HCT116 (cell line): ENCODE measurements around the gene CPT1B. TPM values are rescaled to one million over a fixed set of nuclear protein-coding genes. Genes with fewer than 3 reads are reported as not detected.

Source experiments
- ATAC-seq: fragments of 200-7000 bp; cut with Tn5 transposase; 2 replicates; pipeline ENCODE4 v1.9.1; 2020; ENCODE audit warnings: mild to moderate bottlenecking, moderate library complexity
- BruUV-seq: library from RNA; stranded (reverse); fragments of 400-500 nt; replicated peaks from 2 replicates; lab custom pipeline; 2021; lab: Mats Ljungman, UMichigan
- CTCF ChIA-PET: fragments of 300-600 bp; sonication (Branson Sonifier 250); formaldehyde crosslinking; loops from one replicate; lab custom pipeline; 2021; ENCODE audit warnings: antibody characterized with exemption; lab: Charles Lee
- POLR2A ChIA-PET: fragments of 300-600, 350-600 bp; sonication (Branson Sonifier 250); formaldehyde crosslinking; loops from one replicate; lab custom pipeline; 2021; ENCODE audit warnings: antibody characterized with exemption; lab: Charles Lee
- RAD21 ChIA-PET, 2 experiments: fragments of 300-600 bp; sonication (Branson Sonifier 250); formaldehyde crosslinking; loops; one replicate each; lab custom pipeline; 2023; ENCODE audit warnings: low total read pairs in 2 of 2; ENCODE audit not compliant: uncharacterized antibody in 2 of 2, unreplicated experiment in 2 of 2, low non-redundant PET in 1 of 2; lab: Charles Lee
- DNase-seq: peaks from one replicate; pipeline ENCODE4 v3.0.0-alpha.2; 2010; ENCODE audit warnings: low read depth, low spot score
- H2AFZ ChIP-seq: fragments of 200-600 bp; shearing (Covaris generic), sonication (generic); 2 replicates; pipeline ENCODE4 v1.6.1; 2017; ENCODE audit warnings: low read depth, mixed run types, mixed read lengths, antibody characterized with exemption, low read length; ENCODE audit not compliant: poor library complexity, severe bottlenecking
- H3K27ac ChIP-seq: 2 replicates; pipeline ENCODE4 v1.5.1; 2012; ENCODE audit warnings: low read depth, low read length
- H3K27me3 ChIP-seq: fragments of 200-600 bp; sonication (generic); 2 replicates; pipeline ENCODE4 v1.6.1; 2016; ENCODE audit warnings: mixed run types, low read length, mixed read lengths; ENCODE audit not compliant: insufficient read depth
- H3K36me3 ChIP-seq, 2 experiments: fragments of 200-500 bp in 1 of 2; fragments of 200-600 bp in 1 of 2; sonication (Bioruptor generic) in 1 of 2; sonication (generic) in 1 of 2; 2 replicates each; pipeline versions ENCODE4 v1.5.1 to v1.6.1; 2014 to 2016; ENCODE audit warnings: low read length in 2 of 2, inconsistent platforms in 1 of 2, mixed read lengths in 1 of 2, mixed run types in 1 of 2; ENCODE audit not compliant: insufficient read depth in 2 of 2, control insufficient read depth in 1 of 2
- H3K4me1 ChIP-seq, 2 experiments: fragments of 200-600 bp in 1 of 2; sonication (generic) in 1 of 2; 2 replicates each; pipeline versions ENCODE4 v1.5.1 to v1.6.1; 2012 to 2017; ENCODE audit warnings: low read length in 2 of 2, inconsistent platforms in 1 of 2, mild to moderate bottlenecking in 1 of 2, mixed read lengths in 1 of 2, mixed run types in 1 of 2, moderate library complexity in 1 of 2; ENCODE audit not compliant: insufficient read depth in 2 of 2, control insufficient read depth in 1 of 2
- H3K4me2 ChIP-seq: fragments of 200-600 bp; sonication (generic); 2 replicates; pipeline ENCODE4 v1.6.1; 2017; ENCODE audit warnings: mixed run types, low read length, mixed read lengths
- H3K4me3 ChIP-seq, 2 experiments: fragments of 200-600 bp in 1 of 2; sonication (generic) in 1 of 2; replicated peaks in 1 of 2; 2 replicates each; pipeline ENCODE4 v1.5.1; 2011 to 2016; ENCODE audit warnings: low read length in 2 of 2, control low read depth in 1 of 2, low read depth in 1 of 2, mild to moderate bottlenecking in 1 of 2, mixed read lengths in 1 of 2, mixed run types in 1 of 2
- H3K79me2 ChIP-seq: fragments of 200-600 bp; sonication (generic); 2 replicates; pipeline ENCODE4 v1.6.1; 2017; ENCODE audit warnings: mild to moderate bottlenecking, mixed run types, low read length, moderate library complexity, mixed read lengths; ENCODE audit not compliant: insufficient read depth
- H3K9ac ChIP-seq: fragments of 200-600 bp; sonication (generic); 2 replicates; pipeline ENCODE4 v1.6.1; 2016; ENCODE audit warnings: low read length, mixed read lengths
- H3K9me2 ChIP-seq: fragments of 200-600 bp; sonication (generic), shearing (Covaris generic); 2 replicates; pipeline ENCODE4 v1.6.1; 2017; ENCODE audit warnings: mixed run types, mild to moderate bottlenecking, moderate library complexity; ENCODE audit not compliant: insufficient read depth
- H3K9me3 ChIP-seq, 2 experiments: fragments of 200-500 bp in 1 of 2; fragments of 200-600 bp in 1 of 2; sonication (Bioruptor generic) in 1 of 2; sonication (generic) in 1 of 2; 2 replicates each; pipeline ENCODE4 v1.6.1; 2014 to 2017; ENCODE audit warnings: low read length in 2 of 2, mixed read lengths in 2 of 2, inconsistent platforms in 1 of 2, low read depth in 1 of 2, mild to moderate bottlenecking in 1 of 2, mixed run types in 1 of 2, moderate library complexity in 1 of 2; ENCODE audit not compliant: control insufficient read depth in 1 of 2, insufficient read depth in 1 of 2
- H4K20me1 ChIP-seq: fragments of 200-600 bp; sonication (generic), shearing (Covaris generic); 2 replicates; pipeline ENCODE4 v1.6.1; 2017; ENCODE audit warnings: mixed run types, mild to moderate bottlenecking, moderate library complexity; ENCODE audit not compliant: insufficient read depth
- POLR2AphosphoS5 ChIP-seq: IDR thresholded peaks from 2 replicates; pipeline ENCODE4 v1.6.1; 2011; ENCODE audit warnings: mild to moderate bottlenecking, low read depth, low read length, moderate library complexity
- RAD21 ChIP-seq: IDR thresholded peaks from 2 replicates; pipeline ENCODE4 v1.6.1; 2012; ENCODE audit warnings: low read depth, mild to moderate bottlenecking
- SIN3A ChIP-seq: IDR thresholded peaks from 2 replicates; pipeline ENCODE4 v1.6.1; 2012; ENCODE audit warnings: low read depth
- TCF7L2 ChIP-seq: IDR thresholded peaks from 2 replicates; pipeline ENCODE4 v1.7.0; 2011; ENCODE audit warnings: borderline replicate concordance, inconsistent platforms; ENCODE audit not compliant: insufficient read depth, insufficient read length; ENCODE audit errors: extremely low read depth
- YY1 ChIP-seq: IDR thresholded peaks from 2 replicates; pipeline ENCODE4 v1.6.1; 2011; ENCODE audit warnings: low read length, low read depth, moderate library complexity, mild to moderate bottlenecking; ENCODE audit not compliant: insufficient replicate concordance; ENCODE audit errors: extremely low read depth
- ZFX ChIP-seq: fragments of 450-650 bp; IDR thresholded peaks from 2 replicates; pipeline ENCODE4 v1.6.1; 2017
- intact Hi-C: fragments of 100-400 bp; cut with micrococcal nuclease; formaldehyde crosslinking; loops from 2 replicates; pipeline ENCODE4 v1.10.0; 2022
- total RNA-seq: library from RNA; stranded (reverse); gene quantifications from one replicate; pipeline ENCODE4 v1.2.1, GENCODE V29; 2021; ENCODE audit not compliant: unreplicated experiment
- TF ChIP-seq, protein P1 (sequence below): IDR thresholded peaks from 2 replicates; pipeline ENCODE4 v1.6.1; 2011; ENCODE audit warnings: mild to moderate bottlenecking, low read length, moderate library complexity; ENCODE audit not compliant: insufficient replicate concordance; ENCODE audit errors: extremely low read depth
- TF ChIP-seq, protein P2 (sequence below): IDR thresholded peaks from 2 replicates; pipeline ENCODE4 v1.6.1; 2012; ENCODE audit warnings: low read depth

CPT1B gene
- total RNA-seq, 1 experiment from 2014 or later: 35.1 TPM

DNA sequence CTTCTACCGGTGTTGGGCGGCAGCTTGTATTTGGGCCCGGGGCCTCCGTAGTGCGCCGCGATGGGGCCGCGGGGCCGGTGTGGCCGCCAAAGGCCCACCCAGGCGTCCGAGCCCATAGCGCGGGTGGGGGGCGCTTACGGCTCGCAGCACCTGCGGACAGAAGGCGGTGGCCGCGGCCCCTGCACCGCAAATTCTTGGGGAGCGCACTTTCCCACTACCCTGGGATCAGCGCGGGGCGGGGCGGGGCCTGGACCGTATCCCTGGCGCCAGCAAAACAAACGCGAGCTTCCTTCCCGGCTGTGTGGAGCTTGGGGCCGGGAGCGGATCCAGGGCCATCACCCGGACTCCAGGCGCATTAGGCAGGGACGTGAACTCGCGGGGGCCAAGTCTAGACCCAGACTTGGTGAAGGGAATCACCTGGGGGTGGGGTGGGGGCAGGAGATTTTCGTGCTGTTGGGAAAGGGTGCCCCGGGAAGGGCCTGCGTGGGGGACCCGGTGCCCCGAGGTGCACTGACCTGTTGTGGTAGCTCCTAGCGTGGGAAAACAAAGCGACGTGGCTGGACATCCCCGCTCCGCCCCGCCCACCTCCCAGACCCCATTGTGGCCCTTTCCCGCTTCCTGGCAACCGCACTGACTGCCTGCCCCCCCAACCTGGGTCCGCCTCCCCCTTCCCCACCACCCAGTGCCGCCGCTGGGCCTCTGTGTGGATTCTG, 46.1 kb downstream of the CPT1B start:
- Histone ChIP-seq H3K4me1 (peaks cover 9 to 56% of the 10 kb centered on the region in 2 experiments; a peak in 3 of 4 replicates), H4K20me1 (no peaks in the 10 kb centered on the region), H3K27me3 (no peaks in the 10 kb centered on the region), H3K79me2 (peaks cover 5% of the 10 kb centered on the region; the same call in 1 of the 2 replicates), H3K9me3 (no peaks in the 10 kb centered on the region), H3K4me2 (peak overlapping the region; percentile 93), H2AFZ (no peak overlapping the region), H3K9ac (peak overlapping the region; percentile 91), H3K9me2 (no peaks in the 10 kb centered on the region), H3K27ac (peak overlapping the region; percentile 100), H3K36me3 (no peaks in the 10 kb centered on the region), H3K4me3 (peak overlapping the region; percentile 92 to 96)
- BruUV-seq: no TSS peak
- ChIA-PET POLR2A (interaction anchor here (0.8 kb wide), 1 partner anchor 13 kb away, joined by 3 read pairs; the partner anchor contains the start of gene KLHDC7B), RAD21 (interaction anchor here (0.8 to 1.1 kb wide), 2 partner anchors 89 to 204 kb away, joined by 3 to 4 read pairs; no protein-coding TSS in a partner anchor), CTCF (no interaction called here)
- intact Hi-C loops: loop anchor here (5.0 kb wide), 1 partner anchor 90 kb away; no protein-coding TSS in a partner anchor
- peak; percentile 70 for TF ChIP-seq ZFX
- TF ChIP-seq, protein P1, sequence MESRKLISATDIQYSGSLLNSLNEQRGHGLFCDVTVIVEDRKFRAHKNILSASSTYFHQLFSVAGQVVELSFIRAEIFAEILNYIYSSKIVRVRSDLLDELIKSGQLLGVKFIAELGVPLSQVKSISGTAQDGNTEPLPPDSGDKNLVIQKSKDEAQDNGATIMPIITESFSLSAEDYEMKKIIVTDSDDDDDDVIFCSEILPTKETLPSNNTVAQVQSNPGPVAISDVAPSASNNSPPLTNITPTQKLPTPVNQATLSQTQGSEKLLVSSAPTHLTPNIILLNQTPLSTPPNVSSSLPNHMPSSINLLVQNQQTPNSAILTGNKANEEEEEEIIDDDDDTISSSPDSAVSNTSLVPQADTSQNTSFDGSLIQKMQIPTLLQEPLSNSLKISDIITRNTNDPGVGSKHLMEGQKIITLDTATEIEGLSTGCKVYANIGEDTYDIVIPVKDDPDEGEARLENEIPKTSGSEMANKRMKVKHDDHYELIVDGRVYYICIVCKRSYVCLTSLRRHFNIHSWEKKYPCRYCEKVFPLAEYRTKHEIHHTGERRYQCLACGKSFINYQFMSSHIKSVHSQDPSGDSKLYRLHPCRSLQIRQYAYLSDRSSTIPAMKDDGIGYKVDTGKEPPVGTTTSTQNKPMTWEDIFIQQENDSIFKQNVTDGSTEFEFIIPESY: no peak
- ATAC-seq (peak; percentile 41), DNase-seq (no peak)

DNA sequence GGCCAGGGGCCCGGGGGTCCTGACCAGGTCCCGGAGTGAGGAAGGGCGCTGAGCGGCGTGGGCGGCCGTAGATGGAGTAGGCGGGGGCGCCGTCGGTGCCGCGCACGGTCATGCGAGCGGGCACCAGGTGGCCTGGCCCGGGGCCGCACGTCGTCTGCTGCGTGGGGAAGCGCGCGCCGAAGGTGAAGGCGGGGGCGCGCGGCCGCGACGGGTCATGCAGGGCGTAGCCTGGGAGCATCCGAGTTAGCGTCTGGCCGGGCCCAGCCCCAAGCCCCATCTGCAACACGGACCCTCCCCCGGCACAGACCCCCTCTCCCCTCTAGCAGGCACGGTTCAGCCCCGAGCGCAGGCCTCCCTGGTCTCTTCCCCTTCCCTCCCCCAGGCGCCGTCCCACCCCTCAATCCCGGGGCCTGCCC, 46.7 kb downstream of the CPT1B start:
- peaks cover 11 to 61% of the 10 kb centered on the region in 2 experiments; a peak in 3 of 4 replicates for H3K4me1 ChIP-seq
- POLR2A ChIA-PET: no interaction called here
- RAD21 ChIA-PET: interaction anchor here (0.8 to 1.1 kb wide), 2 partner anchors 89 to 204 kb away, joined by 3 to 4 read pairs; no protein-coding TSS in a partner anchor
- BruUV-seq: no TSS peak
- no peaks in the 10 kb centered on the region for H3K9me3 ChIP-seq
- ATAC-seq (peak; percentile 40), DNase-seq (no peak)
- no peaks in the 10 kb centered on the region for H3K9me2 ChIP-seq
- no peaks in the 10 kb centered on the region for H4K20me1 ChIP-seq
- intact Hi-C loops: loop anchor here (5.0 kb wide), 1 partner anchor 91 kb away; no protein-coding TSS in a partner anchor
- peak overlapping the region; percentile 92 to 96 for H3K4me3 ChIP-seq
- no peak overlapping the region for H2AFZ ChIP-seq
- H3K79me2 ChIP-seq: peaks cover 5% of the 10 kb centered on the region; the same call in 1 of the 2 replicates
- TF ChIP-seq SIN3A: no peak
- peak; percentile 68 for TF ChIP-seq POLR2AphosphoS5
- TF ChIP-seq TCF7L2: no peak
- peak; percentile 21 for TF ChIP-seq YY1
- no peak for TF ChIP-seq ZFX
- TF ChIP-seq RAD21: no peak
- TF ChIP-seq, protein P2, sequence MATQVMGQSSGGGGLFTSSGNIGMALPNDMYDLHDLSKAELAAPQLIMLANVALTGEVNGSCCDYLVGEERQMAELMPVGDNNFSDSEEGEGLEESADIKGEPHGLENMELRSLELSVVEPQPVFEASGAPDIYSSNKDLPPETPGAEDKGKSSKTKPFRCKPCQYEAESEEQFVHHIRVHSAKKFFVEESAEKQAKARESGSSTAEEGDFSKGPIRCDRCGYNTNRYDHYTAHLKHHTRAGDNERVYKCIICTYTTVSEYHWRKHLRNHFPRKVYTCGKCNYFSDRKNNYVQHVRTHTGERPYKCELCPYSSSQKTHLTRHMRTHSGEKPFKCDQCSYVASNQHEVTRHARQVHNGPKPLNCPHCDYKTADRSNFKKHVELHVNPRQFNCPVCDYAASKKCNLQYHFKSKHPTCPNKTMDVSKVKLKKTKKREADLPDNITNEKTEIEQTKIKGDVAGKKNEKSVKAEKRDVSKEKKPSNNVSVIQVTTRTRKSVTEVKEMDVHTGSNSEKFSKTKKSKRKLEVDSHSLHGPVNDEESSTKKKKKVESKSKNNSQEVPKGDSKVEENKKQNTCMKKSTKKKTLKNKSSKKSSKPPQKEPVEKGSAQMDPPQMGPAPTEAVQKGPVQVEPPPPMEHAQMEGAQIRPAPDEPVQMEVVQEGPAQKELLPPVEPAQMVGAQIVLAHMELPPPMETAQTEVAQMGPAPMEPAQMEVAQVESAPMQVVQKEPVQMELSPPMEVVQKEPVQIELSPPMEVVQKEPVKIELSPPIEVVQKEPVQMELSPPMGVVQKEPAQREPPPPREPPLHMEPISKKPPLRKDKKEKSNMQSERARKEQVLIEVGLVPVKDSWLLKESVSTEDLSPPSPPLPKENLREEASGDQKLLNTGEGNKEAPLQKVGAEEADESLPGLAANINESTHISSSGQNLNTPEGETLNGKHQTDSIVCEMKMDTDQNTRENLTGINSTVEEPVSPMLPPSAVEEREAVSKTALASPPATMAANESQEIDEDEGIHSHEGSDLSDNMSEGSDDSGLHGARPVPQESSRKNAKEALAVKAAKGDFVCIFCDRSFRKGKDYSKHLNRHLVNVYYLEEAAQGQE: no peak
- peak overlapping the region; percentile 93 for H3K4me2 ChIP-seq
- H3K9ac ChIP-seq: peak overlapping the region; percentile 91
- H3K27ac ChIP-seq: peak overlapping the region; percentile 100
- no peaks in the 10 kb centered on the region for H3K27me3 ChIP-seq
- no peaks in the 10 kb centered on the region for H3K36me3 ChIP-seq
- CTCF ChIA-PET: no interaction called here
